WTC11 (cell line): ENCODE data around the gene COL26A1.

Source experiments
- CTCF ChIP-seq: fragments of 200-600 bp; IDR thresholded peaks from 2 replicates; pipeline ENCODE4 v1.8.0; 2022; ENCODE audit warnings: antibody characterized with exemption
- MAX ChIP-seq: sonication (generic); formaldehyde crosslinking; IDR thresholded peaks from 2 replicates; pipeline ENCODE4 v1.8.0; 2022; ENCODE audit warnings: mild to moderate bottlenecking, missing genetic modification reagents

GRCh38 chr7:101401390-101402080 lies 38.9 kb downstream of the COL26A1 start:
- no peak for TF ChIP-seq MAX (CRISPR knock-in tag)
- no peak for TF ChIP-seq CTCF
